SW480 (cell line): ENCODE results near the gene LRRK1.

Experiments used
- DNase-seq: peaks from one replicate; pipeline ENCODE4 v3.0.0-alpha.2; 2016; ENCODE audit warnings: low spot score

Gene LRRK1

GRCh38 chr15:100972975-100973350 lies 53.8 kb downstream of the LRRK1 start:
- no peak for DNase-seq

- DNase-seq, result no peak
These were observed 54.4 kb downstream of the LRRK1 start for GRCh38 chr15:100973351-100974111.

- DNase-seq, result no peak
These were observed 55.9 kb downstream of the LRRK1 start for GRCh38 chr15:100975043-100975442.

DNA sequence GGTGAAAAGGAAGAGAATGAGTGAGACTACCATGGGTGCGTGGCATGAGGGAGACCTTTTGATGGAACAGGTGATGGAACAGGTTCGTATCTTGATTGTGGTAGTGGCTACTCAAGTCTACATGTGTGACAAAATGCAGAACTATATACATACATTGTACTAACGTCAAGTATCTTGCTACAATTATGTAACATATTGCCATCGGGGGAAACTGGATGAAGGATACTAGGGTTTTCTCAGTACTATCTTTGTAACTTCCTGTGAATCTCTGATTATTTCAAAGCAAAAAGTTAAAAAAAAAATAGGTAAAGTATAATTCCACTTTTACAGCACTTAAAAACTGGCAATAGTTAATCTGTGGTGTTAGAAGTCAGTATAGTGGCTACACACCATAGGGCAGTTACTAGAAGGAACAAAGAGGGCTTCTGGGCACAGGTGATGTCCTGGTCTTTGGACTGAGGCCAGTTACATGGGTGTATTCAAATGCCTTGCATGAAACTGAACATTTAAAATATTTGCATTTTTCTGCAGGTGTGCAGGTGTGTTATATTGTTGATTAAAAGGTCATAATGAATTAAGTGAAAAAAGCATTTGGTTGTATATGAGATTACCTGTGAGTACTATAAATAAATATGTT lies 61.4 kb downstream of the LRRK1 start:
- DNase-seq, result no peak

- DNase-seq, result no peak
These were observed 61.9 kb downstream of the LRRK1 start for GRCh38 chr15:100981086-100981485.

DNA sequence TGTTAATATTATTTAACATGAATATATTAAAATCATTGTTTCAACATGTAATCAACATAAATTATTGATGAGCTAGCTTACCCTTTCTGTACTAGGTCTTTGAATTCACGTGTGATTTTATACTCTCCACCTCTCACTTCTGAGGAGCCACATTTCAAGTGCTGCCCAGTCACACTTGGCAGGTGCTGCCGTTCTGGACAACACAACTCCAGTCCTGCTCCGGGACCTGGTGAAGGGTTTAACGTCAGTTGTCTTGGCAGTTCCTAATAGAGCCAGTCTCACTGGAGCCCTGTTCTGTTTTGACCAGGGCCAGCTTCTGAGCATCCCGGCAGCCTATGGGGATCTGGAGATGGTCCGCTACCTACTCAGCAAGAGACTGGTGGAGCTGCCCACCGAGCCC lies 64.1 kb downstream of the LRRK1 start:
- no peak for DNase-seq

- no peak for DNase-seq
These were observed 66.2 kb downstream of the LRRK1 start for GRCh38 chr15:100985401-100985800.

DNA sequence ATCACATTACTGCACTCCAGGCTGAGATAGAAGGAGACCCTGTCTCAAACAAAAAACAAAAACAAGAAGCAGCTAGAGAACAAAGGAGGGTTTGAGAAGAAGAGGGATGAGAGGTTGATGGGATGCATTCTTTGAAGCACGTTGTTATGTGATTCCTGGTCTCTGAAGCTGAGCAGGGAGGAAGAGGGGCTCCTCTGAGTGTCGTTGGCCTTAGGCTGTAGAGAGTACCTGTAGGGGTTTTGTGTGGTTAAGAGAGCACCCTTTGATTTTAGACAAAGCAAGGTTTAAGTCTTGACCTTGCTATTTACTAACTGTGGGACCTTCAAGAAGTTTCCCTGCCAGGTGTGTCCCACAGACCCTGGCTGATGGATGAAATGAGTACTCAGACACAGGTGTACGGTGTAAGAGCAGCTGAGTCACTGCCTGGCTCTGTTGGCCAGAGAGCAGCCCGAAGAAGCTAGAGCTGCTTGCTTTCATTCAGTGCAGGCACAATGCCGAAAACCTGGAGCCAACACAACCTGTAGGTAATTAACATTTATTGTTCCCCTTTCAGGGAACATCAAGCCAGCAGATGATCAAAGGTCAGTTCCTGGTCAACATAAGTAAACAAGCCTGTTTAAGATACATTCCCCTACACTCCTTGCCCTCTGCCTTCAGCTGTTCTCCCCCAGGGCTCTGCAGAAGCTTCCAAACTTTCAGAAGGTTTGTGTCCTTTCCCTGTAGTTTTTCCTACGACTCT lies 67.2 kb downstream of the LRRK1 start:
- DNase-seq, result peak; percentile 50

- DNase-seq, result no peak
These were observed 68.0 kb downstream of the LRRK1 start for GRCh38 chr15:100987143-100987542.

- no peak for DNase-seq
These were observed 69.1 kb downstream of the LRRK1 start for GRCh38 chr15:100988297-100988696.

GRCh38 chr15:100988857-100989256 lies 69.7 kb downstream of the LRRK1 start:
- DNase-seq, result no peak

GRCh38 chr15:100994597-100995446 lies 75.7 kb downstream of the LRRK1 start:
- peak; percentile 20 for DNase-seq

DNA sequence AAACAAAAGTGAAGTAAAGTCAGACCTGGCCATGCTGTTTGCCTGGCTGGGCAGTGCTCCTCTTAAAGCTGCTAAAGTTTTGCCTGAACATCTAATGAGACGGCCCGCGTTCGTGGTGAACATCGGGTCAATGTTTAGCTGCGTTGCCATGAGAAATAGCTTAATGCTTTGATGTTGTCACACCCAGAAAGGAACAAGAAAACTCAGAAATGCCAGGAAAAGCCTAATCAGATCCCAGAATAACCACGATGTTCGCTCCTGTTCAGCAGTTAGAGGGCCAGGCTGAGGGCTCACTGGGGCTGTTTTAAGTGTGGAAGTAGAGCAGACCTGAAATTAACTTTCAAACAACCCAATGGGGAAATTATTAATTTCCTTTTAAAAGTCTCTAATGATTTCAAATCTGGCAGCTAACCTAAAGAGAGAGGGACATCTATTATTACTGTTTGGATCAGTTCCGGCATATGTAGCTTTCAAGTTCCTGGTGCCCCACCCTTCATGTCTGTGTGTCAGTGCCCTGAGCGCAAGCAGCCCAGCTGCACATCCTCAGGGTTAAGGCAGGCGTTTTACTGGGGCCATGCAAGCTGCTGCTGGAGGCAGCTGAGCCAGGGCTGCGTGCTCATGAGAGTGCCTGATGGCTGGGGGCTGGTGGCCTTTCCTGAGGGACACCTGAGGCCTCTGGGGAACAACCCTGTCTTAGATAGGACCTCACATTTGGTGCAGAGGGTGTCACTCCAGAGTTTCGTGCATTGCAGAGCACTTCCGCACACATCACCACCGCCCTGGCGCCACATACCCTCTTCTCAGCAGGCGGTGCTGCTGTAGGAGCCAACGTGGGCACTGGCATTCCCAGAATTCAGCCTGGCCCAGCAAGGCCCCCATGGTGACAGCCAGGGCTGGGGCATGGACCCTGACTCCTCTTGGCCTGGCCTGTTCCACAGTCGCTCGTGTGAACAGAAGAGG lies 76.6 kb downstream of the LRRK1 start:
- DNase-seq, result peak; percentile 35

DNA sequence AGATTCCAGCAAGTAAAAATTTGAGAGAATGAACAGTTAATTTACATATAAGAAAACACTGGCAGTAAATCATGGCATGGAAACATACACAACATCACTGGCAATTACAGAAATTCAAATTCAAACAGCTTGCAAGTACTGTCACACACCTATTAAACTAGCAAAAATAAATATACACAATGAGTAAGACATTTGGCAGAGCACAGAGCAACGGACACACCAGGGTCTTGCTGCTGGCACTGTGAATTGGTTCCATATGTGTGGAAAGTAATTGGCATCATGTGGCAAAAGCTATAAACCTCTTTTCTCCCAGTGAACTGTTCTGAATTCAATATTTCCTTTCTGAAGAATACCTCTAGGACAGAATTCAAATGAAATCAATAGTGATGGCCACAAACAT lies 78.3 kb downstream of the LRRK1 start:
- no peak for DNase-seq

DNA sequence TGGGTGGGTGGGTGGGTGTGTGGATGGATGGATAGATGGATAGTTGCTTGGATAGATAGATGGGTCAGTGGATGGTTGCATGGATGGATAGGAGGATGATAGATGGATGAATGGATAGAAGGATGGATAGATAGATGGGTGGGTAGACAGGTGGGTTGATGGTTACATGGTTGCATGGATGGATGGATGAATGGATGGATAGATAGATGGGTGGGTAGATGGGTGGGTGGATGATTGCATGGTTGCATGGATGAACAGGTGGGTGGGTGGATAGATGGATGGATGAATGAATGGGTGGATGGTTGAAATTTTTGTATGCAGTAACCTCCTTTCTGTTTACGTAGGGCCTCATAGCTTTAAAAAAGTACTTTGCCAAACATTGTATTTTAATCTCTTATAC lies 79.5 kb downstream of the LRRK1 start:
- no peak for DNase-seq

- DNase-seq, result no peak
These were observed 80.2 kb downstream of the LRRK1 start for GRCh38 chr15:100999369-100999768.

- no peak for DNase-seq
These were observed 81.1 kb downstream of the LRRK1 start for GRCh38 chr15:101000271-101000681.

GRCh38 chr15:101001056-101001455 lies 81.9 kb downstream of the LRRK1 start:
- no peak for DNase-seq

DNA sequence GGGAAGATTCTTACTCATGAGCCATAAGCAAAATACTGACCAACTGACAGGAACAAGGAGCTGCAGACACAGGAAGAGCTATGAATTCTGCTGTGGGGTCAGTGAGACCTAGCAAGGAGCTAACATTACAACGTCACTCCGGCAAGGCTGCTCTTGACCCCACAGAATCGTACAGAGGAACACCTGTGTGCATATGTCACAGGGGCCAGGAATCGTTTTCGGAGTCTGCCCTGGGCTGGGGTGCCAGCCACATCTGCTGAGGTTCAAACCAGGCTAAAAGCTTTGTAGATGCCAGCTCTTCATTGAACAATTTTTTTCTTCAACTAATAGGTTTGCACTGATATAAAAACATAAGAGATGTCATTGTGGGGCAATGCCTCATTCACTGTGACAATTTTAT lies 82.6 kb downstream of the LRRK1 start:
- DNase-seq, result no peak

DNA sequence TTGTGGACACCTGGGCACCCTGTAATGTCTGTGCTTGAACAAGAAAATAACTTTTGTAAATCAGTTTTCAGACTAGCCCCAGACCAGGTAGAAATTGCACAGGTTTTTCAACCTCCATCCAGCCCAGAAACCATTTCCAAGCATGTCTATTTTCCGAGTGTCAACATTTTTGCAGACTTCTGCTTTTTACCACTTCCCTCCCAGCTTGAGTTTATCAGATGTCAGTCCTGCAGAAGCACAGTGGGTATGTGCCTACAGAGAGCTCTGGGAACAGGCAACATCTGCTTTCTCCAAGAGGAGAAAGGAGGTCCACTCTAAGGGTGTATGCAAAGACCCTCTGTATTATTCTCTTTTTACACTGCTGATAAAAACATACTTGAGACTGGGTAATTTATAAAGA lies 83.9 kb downstream of the LRRK1 start:
- DNase-seq, result no peak

GRCh38 chr15:101003706-101004105 lies 84.5 kb downstream of the LRRK1 start:
- DNase-seq, result no peak
